GM20000 (cell line): ENCODE results near the gene KLF13.

Experiments used
- DNase-seq: peaks from one replicate; pipeline ENCODE4 v3.0.0; 2012; ENCODE audit warnings: low spot score
- CTCF ChIP-seq: IDR thresholded peaks from 2 replicates; pipeline ENCODE4 v1.5.1; 2012; ENCODE audit warnings: mild to moderate bottlenecking, control low read depth; ENCODE audit errors: extremely low read depth, missing control alignments

The KLF13 gene

GRCh38 chr15:31412824-31413223 lies 86.2 kb downstream of the KLF13 start:
- no peak for TF ChIP-seq CTCF
- no peak for DNase-seq

- TF ChIP-seq CTCF = no peak
- no peak for DNase-seq
Measured at GRCh38 chr15:31415201-31415600, 88.6 kb downstream of the KLF13 start.

GRCh38 chr15:31419820-31420219 lies 93.2 kb downstream of the KLF13 start:
- no peak for DNase-seq
- no peak for TF ChIP-seq CTCF

- no peak for DNase-seq
- TF ChIP-seq CTCF = no peak
Measured at GRCh38 chr15:31427411-31427810, 100.8 kb downstream of the KLF13 start.
